Endodermal cell (in vitro differentiated cells): Measurements from ENCODE around the gene SLC38A7. TPM values are rescaled to one million over a fixed set of nuclear protein-coding genes. Genes with fewer than 3 reads are reported as not detected.

Experiments used
- DNase-seq: peaks from one replicate; pipeline ENCODE4 v3.0.0-alpha.2; 2017
- H3K27ac ChIP-seq: 2 replicates; pipeline ENCODE4 v1.5.1; 2013; ENCODE audit warnings: mild to moderate bottlenecking, low read depth, low read length, moderate library complexity
- H3K27me3 ChIP-seq: 2 replicates; pipeline ENCODE4 v1.6.1; 2013; ENCODE audit warnings: mild to moderate bottlenecking, low read length, moderate library complexity; ENCODE audit not compliant: insufficient read depth, control insufficient read depth, poor library complexity, severe bottlenecking
- H3K36me3 ChIP-seq: 2 replicates; pipeline ENCODE4 v1.7.0; 2013; ENCODE audit warnings: mild to moderate bottlenecking, low read length, moderate library complexity; ENCODE audit not compliant: control insufficient read depth, insufficient read depth
- H3K4me1 ChIP-seq: one replicate; pipeline ENCODE4 v1.7.0; 2013; ENCODE audit warnings: low read length; ENCODE audit not compliant: control insufficient read depth, insufficient read depth
- H3K4me3 ChIP-seq: 2 replicates; pipeline ENCODE4 v1.5.1; 2013; ENCODE audit warnings: mild to moderate bottlenecking, low read length, moderate library complexity
- H3K9ac ChIP-seq: 2 replicates; pipeline ENCODE4 v1.6.1; 2013; ENCODE audit warnings: mild to moderate bottlenecking, low read length, moderate library complexity; ENCODE audit not compliant: poor library complexity, severe bottlenecking; ENCODE audit errors: extremely low read depth
- H3K9me3 ChIP-seq: 2 replicates; pipeline ENCODE4 v1.6.1; 2013; ENCODE audit warnings: mild to moderate bottlenecking, low read length, moderate library complexity; ENCODE audit not compliant: control insufficient read depth
- H3K27ac Mint-ChIP-seq: 2 replicates; pipeline ENCODE4 v1.8.0; 2020; ENCODE audit warnings: mixed read lengths
- H3K27me3 Mint-ChIP-seq: 2 replicates; pipeline ENCODE4 v1.8.0; 2021; ENCODE audit warnings: mild to moderate bottlenecking, mixed read lengths; ENCODE audit not compliant: insufficient read depth
- H3K36me3 Mint-ChIP-seq: 2 replicates; pipeline ENCODE4 v1.8.0; 2020; ENCODE audit warnings: low read depth, mixed read lengths
- H3K4me1 Mint-ChIP-seq: 2 replicates; pipeline ENCODE4 v1.8.0; 2020; ENCODE audit warnings: mixed read lengths
- H3K4me3 Mint-ChIP-seq: 2 replicates; pipeline ENCODE4 v1.8.0; 2020; ENCODE audit warnings: mild to moderate bottlenecking, moderate library complexity, mixed read lengths
- H3K9me3 Mint-ChIP-seq: 2 replicates; pipeline ENCODE4 v1.8.0; 2020; ENCODE audit warnings: mild to moderate bottlenecking, mixed read lengths
- WGBS, 2 experiments: methylation state at CpG; one replicate each; pipeline versions ENCODE4 v1.1.5 to v1.1.7; 2013; ENCODE audit warnings: missing lambda C conversion rate in 2 of 2, mixed read lengths in 1 of 2; ENCODE audit not compliant: insufficient coverage in 1 of 2, insufficient read length in 1 of 2; 5-methylcytosine and 5-hydroxymethylcytosine counted together
- total RNA-seq, 2 donors: library from RNA; stranded (reverse); fragmentation: NEBNext Ultra II Directional in 1 of 2; extraction: Animal tissue kit (Norgen Biotek cat#: 25700) in 1 of 2; gene quantifications; 2 replicates in 1 of 2; 3 replicates in 1 of 2; pipeline ENCODE4 v1.2.1, GENCODE V29; 2021
- TF ChIP-seq, protein P1 (sequence below): fragments of 200-600 bp; sonication (generic); conservative IDR thresholded peaks from 2 replicates; pipeline ENCODE4 v1.5.0; 2021; ENCODE audit warnings: antibody characterized with exemption, mild to moderate bottlenecking

Gene SLC38A7
- total RNA-seq, 2 donors from 2014 or later: 42.5 to 53.8 TPM

DNA sequence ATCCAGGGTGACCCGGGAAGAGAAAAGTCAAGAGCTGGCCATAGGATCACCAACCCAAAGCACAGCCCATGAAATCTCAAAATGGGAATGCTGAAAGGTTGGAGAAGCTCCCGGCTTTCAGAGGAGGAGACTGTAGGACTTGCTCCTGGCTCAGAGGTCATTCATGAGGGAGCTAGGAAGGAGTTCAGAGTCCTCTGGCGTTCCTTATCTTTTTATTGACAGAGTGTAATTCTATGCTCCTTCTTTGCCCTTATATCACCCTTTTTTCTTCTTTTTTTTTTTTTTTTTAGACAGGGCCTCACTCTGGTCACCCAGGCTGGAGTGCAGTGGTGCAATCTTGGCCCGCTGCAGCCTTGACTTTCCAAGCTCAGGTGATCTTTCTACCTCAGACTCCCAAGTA lies 27.7 kb downstream of the SLC38A7 start:
- 89 to 100% methylated on average over 2 to 4 of the region's 4 CpGs for WGBS, 2 experiments
- Mint-ChIP-seq H3K36me3 (no peaks in the 10 kb centered on the region), H3K9me3 (no peaks in the 10 kb centered on the region), H3K27ac (no peak overlapping the region), H3K4me3 (no peak overlapping the region), H3K4me1 (peaks cover 3% of the 10 kb centered on the region), H3K27me3 (peaks cover 3% of the 10 kb centered on the region)
- Histone ChIP-seq H3K27me3 (no peaks in the 10 kb centered on the region), H3K9ac (no peak overlapping the region), H3K9me3 (no peaks in the 10 kb centered on the region), H3K27ac (no peak overlapping the region), H3K4me3 (no peak overlapping the region), H3K36me3 (no peaks in the 10 kb centered on the region), H3K4me1 (no peaks in the 10 kb centered on the region)
- TF ChIP-seq, protein P1, sequence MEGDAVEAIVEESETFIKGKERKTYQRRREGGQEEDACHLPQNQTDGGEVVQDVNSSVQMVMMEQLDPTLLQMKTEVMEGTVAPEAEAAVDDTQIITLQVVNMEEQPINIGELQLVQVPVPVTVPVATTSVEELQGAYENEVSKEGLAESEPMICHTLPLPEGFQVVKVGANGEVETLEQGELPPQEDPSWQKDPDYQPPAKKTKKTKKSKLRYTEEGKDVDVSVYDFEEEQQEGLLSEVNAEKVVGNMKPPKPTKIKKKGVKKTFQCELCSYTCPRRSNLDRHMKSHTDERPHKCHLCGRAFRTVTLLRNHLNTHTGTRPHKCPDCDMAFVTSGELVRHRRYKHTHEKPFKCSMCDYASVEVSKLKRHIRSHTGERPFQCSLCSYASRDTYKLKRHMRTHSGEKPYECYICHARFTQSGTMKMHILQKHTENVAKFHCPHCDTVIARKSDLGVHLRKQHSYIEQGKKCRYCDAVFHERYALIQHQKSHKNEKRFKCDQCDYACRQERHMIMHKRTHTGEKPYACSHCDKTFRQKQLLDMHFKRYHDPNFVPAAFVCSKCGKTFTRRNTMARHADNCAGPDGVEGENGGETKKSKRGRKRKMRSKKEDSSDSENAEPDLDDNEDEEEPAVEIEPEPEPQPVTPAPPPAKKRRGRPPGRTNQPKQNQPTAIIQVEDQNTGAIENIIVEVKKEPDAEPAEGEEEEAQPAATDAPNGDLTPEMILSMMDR: no peak
- DNase-seq: no peak

DNA sequence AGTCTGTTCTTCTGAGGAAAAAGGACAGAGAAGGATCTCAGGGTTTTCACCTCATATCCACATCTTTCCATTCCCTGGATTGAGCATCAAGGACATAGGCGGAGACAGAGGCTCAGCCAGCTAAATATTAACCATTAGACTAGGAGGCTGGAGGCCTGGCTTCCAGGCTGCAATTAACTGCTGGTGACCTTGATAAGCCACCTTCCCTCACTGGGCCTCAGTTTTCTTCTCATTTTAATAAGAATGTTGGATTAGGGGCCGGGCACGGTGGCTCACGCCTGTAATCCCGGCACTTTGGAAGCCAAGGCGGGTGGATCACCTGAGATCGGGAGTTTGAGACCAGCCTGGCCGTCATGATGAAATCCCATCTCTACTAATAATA lies 29.4 kb downstream of the SLC38A7 start:
- no peak for DNase-seq
- Histone ChIP-seq H3K36me3 (no peaks in the 10 kb centered on the region), H3K27ac (no peak overlapping the region), H3K4me3 (no peak overlapping the region), H3K9ac (no peak overlapping the region), H3K4me1 (no peaks in the 10 kb centered on the region), H3K9me3 (no peaks in the 10 kb centered on the region), H3K27me3 (no peaks in the 10 kb centered on the region)
- no peak overlapping the region for H3K4me3 Mint-ChIP-seq
- H3K27me3 Mint-ChIP-seq: peaks cover 3% of the 10 kb centered on the region
- no peak overlapping the region for H3K27ac Mint-ChIP-seq
- H3K4me1 Mint-ChIP-seq: peaks cover 3% of the 10 kb centered on the region
- WGBS, 2 experiments: 92 to 100% methylated on average over 1 to 8 of the region's 8 CpGs
- no peaks in the 10 kb centered on the region for H3K9me3 Mint-ChIP-seq
- no peaks in the 10 kb centered on the region for H3K36me3 Mint-ChIP-seq
- TF ChIP-seq, protein P1: no peak

DNA sequence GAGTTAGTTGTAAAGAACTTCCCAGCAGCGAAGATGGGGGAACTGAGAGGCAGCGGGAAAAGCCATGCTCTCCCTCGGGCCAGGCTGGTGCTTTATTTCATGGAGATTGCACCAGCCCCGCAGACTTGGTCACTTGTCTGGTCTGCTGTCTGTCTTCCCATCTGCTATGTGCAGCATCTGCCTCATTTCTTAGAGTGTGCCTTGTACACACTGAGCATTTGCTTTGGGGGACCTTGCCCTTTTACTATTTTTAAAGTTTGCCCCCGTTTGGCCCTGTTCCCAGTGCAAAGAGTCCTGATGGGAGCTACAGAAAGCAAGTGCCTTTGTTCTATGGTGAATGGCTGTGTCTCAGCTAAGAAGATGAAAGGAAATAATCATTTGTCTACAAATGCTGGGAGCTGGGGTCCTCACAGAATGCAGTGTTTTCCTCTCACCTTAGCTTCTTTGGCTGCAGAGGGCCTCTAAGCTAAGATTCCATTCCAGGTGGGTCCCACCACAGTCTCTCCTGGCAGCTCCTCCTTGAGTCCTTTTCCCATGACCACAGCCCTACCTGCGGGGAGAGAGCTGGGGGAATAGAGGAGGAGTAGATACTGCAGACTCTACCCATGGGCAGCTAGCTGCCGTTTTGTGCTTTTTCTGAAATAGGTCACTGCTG lies 29.9 kb downstream of the SLC38A7 start:
- H3K9ac ChIP-seq: no peak overlapping the region
- H3K27me3 ChIP-seq: no peaks in the 10 kb centered on the region
- H3K9me3 Mint-ChIP-seq: no peaks in the 10 kb centered on the region
- no peaks in the 10 kb centered on the region for H3K9me3 ChIP-seq
- DNase-seq: no peak
- no peak overlapping the region for H3K4me3 ChIP-seq
- H3K4me3 Mint-ChIP-seq: no peak overlapping the region
- peak overlapping the region; percentile 8 for H3K27ac ChIP-seq
- H3K27me3 Mint-ChIP-seq: peaks cover 3% of the 10 kb centered on the region
- H3K4me1 Mint-ChIP-seq: peaks cover 3% of the 10 kb centered on the region
- 91 to 92% methylated on average over 5 to 7 of the region's 7 CpGs for WGBS, 2 experiments
- no peaks in the 10 kb centered on the region for H3K36me3 Mint-ChIP-seq
- H3K36me3 ChIP-seq: no peaks in the 10 kb centered on the region
- H3K27ac Mint-ChIP-seq: no peak overlapping the region
- TF ChIP-seq, protein P1: no peak
- no peaks in the 10 kb centered on the region for H3K4me1 ChIP-seq
